ENCODE measurements around the gene EN2.

Gene EN2

DNA sequence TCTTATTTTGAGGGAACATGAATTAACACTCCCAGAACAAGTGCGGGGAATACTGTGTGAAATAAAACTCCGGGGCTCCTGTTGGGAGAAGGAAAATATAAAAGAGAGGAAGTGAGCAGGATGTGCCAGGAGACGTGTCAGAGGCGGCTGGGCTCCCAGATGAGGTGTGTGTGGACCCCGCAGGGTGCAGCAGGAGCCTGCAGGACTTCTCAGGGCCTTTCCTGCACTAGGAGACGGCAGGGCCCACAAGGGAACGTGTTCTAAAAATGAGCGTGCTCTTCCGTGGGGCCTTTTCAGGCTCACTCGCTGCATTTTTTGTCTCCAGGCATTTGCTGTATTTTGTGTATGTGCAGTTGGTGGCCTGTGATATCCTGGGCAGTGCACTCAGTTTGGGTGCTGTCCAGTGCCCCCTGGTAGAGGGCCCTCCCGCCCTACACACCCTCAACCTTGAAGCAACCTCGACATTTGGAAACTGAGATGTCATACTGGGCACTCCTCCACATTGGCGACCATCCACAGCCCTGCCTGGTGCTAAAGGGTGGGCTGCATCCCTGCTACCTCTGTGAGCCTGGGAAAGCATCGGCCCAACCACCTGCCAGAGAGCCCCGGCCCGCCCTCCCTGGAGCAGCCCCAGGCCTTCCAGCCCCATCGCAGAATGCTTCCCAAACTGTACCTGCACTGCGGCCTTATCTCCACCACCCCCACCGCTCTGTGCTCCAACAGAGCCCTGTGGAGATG, 35.2 kb upstream of the EN2 start:
- TF ChIP-seq, protein P1, sequence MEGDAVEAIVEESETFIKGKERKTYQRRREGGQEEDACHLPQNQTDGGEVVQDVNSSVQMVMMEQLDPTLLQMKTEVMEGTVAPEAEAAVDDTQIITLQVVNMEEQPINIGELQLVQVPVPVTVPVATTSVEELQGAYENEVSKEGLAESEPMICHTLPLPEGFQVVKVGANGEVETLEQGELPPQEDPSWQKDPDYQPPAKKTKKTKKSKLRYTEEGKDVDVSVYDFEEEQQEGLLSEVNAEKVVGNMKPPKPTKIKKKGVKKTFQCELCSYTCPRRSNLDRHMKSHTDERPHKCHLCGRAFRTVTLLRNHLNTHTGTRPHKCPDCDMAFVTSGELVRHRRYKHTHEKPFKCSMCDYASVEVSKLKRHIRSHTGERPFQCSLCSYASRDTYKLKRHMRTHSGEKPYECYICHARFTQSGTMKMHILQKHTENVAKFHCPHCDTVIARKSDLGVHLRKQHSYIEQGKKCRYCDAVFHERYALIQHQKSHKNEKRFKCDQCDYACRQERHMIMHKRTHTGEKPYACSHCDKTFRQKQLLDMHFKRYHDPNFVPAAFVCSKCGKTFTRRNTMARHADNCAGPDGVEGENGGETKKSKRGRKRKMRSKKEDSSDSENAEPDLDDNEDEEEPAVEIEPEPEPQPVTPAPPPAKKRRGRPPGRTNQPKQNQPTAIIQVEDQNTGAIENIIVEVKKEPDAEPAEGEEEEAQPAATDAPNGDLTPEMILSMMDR (IDR thresholded peaks at IDR 0.05; ENCODE audit: extremely low read depth, missing control alignments): no peak
- no peak for DNase-seq (ENCODE audit: low spot score)

DNA sequence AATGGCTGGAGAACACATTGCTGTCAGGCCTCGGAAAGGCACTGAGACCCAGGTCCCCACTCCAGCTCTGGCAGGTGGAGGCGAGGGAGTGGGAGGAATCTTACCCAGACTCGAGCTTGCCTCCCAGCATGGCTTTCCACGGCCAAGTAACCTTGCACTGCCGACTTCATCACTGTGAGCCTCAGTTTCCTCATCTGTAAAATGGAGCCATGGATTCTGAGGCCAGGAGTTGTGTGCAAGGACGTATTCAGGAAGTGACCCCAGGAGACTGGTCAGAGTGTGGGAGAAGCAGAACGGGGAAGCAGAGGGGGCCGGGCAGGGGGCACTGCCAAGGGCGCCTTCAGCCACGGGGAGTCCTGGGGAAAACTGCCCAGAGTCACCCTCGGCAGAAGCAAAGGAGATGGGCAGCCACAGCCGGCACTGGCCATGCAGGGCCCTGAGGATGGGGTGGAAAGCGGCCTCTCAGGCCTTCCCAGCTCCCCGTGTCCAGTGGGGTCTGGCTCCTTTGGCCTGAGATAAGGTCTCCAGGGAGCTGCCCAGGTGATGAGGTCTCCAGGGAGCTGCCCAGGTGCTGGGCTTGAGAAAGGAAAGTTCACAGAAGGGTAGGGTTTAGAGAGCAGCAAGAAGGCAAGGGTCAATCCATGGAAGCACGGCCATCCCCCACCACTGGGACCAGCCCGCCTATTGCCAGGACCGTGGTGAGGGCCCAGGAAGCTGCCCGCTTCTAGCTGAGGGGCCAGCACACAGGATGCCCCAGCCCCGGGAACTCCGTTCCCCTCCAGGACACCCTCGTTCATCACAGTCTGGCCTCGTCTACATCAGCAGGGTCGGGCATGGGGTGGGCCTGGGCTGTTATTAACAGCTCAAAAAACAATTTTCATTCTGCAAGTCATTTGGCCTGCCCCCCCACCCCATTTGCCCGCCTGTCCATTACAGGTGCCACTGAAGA, 34.3 kb upstream of the EN2 start:
- DNase-seq (ENCODE audit: low spot score): no peak
- TF ChIP-seq, protein P1 (IDR thresholded peaks at IDR 0.05; ENCODE audit: extremely low read depth, missing control alignments): no peak

DNA sequence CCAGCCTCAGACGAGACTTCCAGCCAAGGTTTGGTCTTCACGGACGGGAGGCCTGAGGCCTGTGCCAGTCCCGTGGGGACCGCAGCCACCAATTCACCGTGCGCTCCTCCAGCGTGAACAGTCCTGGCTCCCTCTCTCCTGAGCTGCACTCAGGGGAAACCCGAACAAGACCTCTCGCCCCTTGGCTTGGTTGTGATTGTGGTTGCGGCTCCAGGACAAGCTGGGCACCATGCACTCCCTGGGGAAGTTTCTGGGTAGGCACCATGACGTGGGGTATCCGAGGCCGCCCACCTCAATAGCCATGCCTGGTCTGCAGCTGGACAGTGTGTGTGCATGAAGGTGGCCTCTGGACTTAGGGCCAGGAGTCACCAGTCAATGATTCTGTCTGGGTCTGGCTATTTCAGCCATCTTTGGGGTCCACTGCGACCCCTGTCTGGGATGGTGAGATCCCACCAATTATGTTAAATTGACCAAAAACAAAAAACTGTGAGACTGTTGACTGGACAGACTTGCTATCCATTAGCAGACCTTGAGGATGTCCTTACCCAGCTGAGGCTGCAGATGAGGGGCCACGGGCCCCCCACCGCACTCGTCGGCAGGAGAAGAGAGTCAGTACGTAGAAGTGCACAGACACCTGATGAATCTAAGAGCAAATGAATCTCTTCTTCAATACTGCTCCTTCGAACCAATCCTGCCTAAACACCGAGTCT, 33.5 kb upstream of the EN2 start:
- TF ChIP-seq, protein P1 (IDR thresholded peaks at IDR 0.05; ENCODE audit: extremely low read depth, missing control alignments): no peak
- DNase-seq (ENCODE audit: low spot score): no peak

DNA sequence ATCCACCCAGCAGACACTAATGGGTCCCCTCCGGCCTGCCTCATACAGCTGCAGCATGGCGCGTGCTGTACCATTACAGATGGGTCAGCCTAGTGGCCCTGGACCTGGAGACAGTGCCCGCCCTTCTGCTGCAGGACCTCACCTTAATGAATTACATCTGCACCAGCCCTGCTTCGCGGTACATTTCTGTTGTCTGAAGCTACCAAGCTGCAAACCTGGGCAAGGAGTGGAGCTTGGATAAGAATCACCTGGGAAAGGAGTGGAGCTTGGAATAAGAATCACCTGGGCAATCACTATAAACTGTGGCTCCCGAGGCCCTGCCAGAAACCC, 33.0 kb upstream of the EN2 start:
- no peak for DNase-seq (ENCODE audit: low spot score)
- TF ChIP-seq, protein P1 (IDR thresholded peaks at IDR 0.05; ENCODE audit: extremely low read depth, missing control alignments): no peak

DNA sequence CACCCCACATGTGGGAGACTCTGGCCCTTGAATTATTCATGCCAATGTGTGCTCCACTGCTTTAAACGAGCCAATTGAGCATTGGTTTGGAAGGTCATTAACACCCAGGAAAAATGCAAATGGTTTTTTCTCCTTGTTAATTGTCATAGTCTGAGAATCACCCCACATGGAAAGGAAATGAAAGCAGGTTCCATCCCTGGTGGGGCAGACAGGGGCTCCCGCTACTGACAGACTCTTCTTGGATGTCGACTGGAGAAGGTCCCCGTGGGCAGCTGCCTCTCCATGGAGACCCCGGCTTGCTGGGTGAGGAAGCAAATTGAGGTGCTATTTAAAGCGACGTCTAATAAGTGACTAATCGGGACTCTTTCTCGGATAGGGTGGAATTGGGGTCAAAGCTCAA, 32.0 kb upstream of the EN2 start:
- no peak for DNase-seq (ENCODE audit: low spot score)
- TF ChIP-seq, protein P1 (IDR thresholded peaks at IDR 0.05; ENCODE audit: extremely low read depth, missing control alignments): no peak

DNA sequence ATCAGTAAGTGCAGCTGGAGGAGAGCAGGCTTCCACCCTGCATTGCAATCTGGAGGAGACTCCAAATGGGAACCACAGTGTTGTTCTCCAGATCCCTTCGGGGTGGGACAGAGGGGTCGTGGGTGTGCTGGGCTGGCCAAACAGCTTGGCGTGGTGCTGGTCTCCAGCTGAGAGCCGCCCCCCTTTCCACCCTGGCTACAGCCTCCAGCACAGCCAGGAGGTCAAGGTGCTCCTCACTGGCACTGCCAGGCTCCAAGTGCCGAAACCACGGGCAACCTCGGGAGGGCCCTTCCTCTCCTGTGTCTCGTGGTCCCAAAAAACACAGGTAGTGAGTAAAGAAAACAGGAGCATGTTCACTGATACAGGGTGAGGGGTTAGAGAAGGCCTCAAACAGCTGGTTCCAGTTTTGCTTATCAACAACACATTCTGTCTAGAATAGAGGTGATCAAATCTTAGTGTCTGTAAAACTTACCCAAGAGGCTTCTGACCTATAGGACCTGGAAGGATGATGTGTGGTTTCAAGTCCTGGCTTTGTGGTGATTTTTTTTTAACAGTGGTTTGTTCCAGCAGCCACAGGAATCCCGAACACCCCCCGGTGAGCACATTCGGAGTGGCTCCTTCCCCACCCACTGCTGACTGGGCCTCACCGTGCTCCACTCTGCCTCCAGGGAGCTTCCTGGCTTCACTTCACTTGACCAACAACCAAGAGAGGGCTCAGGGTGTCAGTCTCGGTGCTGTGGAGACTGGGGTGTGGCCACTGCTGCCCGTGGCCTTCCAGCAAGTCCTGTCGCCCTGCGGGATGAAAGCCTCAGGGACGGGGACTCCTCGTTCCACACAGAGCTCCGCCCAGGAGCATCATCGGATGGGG, 31.2 kb upstream of the EN2 start:
- TF ChIP-seq, protein P1 (IDR thresholded peaks at IDR 0.05; ENCODE audit: extremely low read depth, missing control alignments): no peak
- no peak for DNase-seq (ENCODE audit: low spot score)

All from GM20000 (cell line).